CD4-positive, alpha-beta T cell treated with Interleukin-15 for 1 hour (primary cell): ENCODE results near the gene DDA1.
"Not testable (repeated sequence)": the region's sequence is repeated elsewhere in the genome, so short reads cannot be mapped to it uniquely, and the experiment has no call there.

ENCODE experiments used
- DNase-seq: peaks from one replicate; pipeline ENCODE4 v3.0.0-alpha.2; 2020

DDA1 gene

DNA sequence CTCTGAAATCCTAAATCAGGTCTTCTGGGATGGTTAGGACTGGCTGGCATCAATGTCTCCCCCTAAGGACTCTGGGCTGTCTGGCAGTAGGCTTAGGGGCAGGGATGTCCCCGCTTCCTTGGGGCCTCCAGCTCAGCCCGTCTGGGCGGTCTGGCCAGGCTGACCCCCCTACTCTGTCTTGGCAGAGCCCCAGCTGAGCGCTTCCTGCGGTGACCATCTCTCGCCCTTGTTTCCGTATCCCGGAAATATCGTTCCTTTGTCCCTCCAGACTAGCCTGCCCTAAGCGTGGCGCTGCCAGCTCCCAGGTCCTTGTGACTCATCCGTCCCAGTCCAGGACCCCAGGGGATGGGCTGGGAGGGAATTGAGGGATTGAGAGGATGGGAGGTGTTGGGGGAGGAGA, 39.3 kb downstream of the DDA1 start:
- no peak for DNase-seq

DNA sequence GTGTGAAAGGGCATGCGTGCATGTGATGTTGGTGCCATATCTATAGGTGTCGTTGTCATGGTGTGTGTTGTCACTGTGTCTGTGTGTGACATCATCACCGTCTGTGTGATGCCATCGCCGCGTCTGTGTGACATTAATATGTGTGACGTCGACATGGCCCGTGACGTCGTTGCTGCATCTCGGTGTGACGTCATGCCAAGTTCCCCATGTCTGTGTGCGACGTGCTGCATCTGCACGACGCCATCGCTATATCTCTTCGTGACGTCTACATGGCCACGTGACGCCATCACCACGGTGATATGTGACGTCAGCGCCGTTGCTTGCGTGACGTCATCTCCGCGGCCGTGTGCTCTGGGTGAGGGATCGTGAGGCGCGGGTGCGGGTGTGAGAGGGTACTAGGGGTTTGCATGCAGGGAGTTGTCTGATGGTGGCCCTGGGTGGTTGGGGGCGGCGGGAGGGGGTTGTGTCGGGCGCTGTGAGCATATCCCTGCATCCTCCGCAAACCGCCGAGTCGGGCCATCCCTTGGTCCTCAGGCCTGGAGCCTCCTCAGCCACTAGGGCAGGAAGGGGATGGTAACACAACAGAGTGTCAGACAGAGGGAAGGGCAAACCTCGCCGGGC, 42.6 kb downstream of the DDA1 start:
- DNase-seq: no peak

DNA sequence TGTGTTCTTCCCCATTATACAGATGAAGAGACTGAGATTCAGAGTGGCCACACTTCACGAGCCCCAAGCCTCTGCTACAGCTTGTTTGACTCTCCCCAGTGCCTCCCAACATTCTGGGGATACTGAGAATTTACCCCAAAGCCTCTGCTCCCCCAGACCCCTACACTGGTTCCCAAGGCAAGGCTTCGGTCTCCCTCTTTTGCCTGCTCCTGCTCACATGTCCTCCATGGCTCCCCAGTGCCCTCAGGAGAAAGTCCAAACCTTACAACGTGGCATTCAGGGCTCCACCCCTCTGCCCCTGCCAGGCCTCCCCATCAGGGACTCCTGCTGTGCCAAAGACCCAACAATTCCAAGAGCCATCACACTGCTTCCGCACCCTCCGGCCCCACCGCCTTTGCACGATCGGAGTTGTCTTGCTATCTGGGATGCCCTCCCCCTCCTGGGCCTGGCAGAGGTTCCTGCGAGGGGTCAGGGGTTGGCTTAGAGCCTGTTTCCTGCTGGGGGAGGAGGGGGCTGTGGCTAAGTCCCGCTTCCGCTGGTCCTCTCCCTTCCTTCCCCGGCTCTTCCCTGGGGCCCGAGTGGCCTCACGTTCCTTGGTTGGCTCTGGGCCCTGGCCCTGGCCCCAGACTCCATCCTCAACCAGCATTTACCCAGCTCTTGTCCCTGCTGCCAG, 43.4 kb downstream of the DDA1 start:
- DNase-seq: no peak

DNA sequence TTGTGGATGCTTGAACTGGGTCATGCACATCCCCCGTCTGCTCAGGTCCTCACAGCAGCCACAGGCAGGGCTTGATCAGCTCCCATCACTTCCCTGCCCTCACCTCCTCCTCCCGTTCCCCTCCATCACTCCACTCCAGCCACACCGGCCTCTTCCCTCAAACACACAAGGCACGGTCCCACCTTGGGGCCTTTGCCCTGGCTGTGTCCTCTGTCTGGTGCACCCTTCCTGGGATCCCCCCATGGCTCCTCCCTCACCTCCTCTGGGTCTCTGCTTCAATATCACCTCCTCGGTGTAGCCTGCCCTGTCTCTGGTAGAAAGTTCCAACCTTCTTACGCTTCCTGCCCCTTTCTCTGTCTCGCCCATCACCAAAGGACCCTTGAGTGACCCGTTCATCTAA, 44.0 kb downstream of the DDA1 start:
- DNase-seq: no peak

DNA sequence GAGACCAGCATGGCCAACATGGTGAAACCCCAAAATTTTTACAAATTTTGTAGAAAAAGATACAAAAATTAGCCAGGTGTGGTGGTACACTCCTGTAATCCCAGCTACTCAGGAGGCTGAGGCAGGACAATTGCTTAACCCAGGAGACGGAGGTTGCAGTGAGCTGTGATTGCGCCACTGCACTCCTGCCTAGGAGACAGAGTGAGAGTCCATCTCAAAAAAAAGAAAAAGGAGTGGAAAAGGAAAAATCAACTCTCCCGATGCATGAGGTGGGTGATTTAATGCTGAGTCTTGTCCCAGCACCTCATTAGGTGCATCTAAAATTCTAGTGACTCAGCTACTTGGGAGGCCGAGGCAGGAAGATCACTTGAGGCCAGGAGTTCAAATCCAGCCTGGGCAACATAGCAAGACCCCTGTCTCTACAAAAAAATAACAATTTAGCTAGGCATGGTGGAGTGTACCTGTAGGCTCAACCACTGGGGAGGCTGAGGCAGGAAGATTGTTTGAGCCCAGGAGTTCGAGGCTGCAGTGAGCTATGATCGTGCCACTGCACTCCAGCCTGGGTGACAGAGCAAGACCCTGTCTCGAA, 47.8 kb downstream of the DDA1 start:
- no peak for DNase-seq

DNA sequence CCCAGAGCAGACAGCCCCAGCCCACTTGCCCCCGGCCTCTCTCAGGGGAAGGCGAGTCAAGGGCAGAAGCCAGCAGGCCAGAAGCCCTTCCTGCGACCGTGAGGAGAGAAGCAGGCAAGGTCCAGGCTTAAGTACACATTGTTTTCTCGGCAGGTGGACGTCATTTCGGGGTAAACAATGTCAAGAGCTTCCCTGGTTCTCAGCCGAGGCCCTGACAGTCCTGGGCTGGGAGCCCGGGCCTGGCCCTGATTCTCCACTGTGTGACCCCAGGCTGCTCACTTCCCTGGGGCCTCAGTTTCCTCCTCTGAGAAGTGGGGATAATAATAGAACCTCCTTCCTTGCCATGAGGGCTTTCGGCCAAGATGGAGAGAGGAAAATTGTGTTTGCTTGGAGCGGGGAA, 48.4 kb downstream of the DDA1 start:
- no peak for DNase-seq

DNA sequence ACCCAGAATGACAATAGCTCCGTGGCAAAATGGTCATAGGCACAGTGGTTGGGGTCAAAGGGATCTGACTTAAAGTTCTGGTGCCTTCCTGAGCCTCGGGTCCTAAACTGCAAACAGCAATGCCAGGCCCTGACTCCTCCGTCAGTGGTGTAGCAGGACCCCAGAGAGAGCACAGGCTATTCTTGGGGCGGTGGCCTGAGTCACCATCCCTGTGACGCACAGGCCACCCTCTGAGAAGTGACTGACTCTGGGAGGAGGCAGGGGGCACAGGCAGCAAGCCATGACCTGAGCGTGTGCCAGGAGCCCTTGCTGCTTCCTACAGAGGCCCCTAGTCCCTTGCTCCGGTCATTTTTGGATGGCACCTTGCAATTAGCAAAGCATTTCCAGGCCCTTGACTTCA, 49.0 kb downstream of the DDA1 start:
- DNase-seq: no peak

DNA sequence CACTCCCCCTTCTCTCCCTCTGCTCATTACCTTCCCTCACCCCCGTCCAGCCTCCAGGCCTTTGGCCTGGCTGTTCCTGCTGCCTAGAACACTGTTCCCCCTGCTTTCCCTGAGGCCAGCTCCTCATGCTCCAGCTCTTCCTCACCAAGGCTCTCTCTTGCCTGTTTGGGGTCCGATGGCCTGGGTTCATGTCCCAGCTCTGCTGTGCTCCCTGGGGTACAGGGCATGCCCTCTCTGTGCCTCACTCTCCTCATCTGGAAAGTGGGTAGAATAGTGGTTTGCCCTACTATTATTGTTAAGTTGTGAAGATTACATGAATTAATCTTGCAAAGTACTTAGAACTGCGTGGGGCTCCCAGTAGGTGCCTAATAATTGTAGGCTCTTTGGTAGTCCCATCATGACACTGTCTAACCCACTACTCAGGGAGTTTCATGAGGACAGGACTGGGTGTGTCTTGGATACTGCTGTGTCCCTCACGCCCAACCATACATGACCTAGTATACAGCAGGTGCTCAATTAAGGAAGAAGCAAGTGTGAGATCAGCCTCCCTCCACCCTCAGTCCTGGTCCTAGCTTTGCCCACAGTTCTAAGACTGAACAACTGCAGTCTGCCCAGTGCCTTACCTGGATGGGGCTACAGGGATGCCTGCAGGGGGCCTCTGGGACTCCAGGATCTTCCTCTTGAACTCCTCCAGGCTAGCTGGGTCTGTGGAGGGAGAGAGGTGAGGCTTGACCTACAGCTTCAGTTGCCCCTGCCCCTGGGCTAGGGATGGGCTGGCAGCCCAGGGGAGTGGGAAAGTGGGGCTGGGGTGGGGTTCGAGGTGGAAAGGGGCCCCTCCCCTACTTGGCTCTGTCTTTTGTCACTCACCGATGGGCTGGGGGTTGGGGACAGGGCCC, 50.8 kb downstream of the DDA1 start:
- no peak for DNase-seq

DNA sequence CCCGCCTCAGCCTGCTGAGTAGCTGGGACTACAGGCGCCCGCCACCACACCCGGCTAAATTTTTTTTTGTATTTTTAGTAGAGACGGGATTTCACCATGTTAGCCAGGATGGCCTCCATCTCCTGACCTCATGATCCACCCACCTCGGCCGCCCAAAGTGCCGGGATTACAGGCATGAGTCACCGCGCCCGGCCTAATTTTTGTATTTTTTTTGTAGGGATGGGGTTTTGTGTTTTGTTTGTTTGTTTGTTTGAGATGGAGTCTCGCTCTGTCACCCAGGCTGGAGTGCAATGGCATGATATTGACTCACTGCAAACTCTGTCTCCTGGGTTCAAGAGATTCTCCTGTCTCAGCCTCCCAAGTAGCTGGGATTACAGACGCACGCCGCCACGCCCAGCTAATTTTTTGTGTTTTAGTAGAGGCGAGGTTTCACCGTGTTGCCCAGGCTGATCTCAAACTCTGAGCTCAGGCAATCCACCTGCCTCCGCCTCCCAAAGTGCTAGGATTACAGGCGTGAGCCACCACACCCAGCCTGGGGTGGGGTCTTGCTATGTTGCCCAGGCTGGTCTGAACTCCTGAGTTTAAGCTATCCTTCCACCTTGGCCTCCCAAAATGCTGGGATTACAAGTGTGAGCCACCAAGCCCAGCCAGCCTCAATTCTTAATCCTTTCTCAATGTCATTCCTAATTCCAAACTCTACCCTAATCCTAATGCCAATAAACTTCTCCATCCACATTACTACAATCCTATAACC, 54.7 kb downstream of the DDA1 start:
- not testable (repeated sequence) for DNase-seq

DNA sequence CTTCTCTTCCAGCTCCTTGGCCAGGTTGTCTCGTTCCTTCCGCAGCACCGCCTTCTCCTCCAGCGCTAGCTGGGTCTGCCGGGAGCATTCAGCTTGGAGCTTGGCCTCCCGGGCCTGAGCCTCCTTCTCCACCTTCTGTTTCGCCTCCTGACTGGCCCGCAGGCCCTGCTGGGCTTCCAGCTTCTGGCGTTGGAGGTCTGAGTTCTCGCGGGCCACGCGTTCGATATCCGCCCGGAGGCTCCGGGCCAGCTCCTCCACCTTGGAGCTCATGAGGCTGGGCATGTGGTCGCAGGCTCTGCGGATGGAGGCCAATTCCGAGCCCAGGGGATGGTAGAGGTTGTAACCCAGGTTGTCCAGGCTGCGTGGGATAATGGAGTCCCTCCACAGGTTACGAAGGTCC, 56.0 kb downstream of the DDA1 start:
- DNase-seq: no peak

DNA sequence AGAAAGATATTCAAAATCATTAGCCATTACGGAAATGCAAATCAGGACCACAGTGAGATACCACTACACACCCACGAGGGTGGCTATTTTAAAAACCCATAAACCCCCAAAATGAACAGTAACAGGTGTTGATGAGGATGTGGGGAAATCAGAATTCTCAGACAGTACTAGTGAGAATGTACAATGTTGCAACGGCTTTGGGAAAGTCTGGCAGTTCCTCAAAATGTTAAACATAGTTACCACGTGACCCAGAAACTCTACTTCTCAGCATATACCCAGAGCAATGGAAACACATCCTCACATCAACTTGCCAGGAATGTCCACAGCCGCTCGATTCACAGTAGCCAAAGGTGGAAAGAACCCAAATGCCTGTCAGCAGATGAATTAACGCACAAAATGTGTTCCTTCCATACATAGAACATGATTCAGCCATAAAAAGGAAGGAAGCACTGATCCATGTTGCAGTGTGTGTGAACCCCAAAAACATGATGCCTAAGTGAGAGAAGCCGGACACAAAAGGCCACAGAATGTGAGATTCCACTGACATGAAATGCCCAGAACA, 60.7 kb downstream of the DDA1 start:
- DNase-seq: no peak
